ENCODE data around the gene SELENOW.
"Not testable (repeated sequence)": the region's sequence is repeated elsewhere in the genome, so short reads cannot be mapped to it uniquely, and the experiment has no call there.

SELENOW gene

DNA sequence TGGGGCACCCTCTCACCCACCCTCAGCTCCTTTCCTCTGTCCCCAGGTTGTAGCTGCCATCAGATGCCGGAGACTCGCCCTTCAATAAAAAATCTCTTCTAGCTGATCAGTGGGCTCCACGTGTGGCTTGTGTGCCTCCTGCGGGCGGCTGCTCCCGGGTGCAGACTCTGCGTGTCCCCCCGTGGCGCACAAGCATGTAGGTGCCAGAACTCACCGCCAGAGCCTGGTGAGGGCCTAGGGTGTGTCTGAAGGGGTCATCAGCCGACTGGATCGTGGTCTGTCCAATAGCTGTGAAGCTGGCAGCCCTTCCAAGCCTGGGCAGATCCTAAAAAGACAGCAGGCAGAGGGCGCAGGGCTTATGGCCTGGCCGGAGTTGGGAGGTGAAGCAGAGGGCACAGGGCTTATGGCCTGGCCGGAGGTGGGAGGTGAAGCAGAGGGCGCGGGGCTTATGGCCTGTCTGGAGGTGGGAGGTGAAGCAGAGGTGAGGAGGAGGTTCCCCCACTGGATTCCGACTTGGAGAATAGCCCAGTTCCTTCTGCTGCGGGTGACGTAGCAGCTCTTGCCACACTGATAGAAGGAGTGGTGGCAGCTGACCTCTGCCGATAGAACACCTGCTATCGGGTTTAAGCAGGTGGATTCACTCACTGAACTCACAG is 21.4 kb upstream of the SELENOW start:
- DNase-seq = no peak

DNA sequence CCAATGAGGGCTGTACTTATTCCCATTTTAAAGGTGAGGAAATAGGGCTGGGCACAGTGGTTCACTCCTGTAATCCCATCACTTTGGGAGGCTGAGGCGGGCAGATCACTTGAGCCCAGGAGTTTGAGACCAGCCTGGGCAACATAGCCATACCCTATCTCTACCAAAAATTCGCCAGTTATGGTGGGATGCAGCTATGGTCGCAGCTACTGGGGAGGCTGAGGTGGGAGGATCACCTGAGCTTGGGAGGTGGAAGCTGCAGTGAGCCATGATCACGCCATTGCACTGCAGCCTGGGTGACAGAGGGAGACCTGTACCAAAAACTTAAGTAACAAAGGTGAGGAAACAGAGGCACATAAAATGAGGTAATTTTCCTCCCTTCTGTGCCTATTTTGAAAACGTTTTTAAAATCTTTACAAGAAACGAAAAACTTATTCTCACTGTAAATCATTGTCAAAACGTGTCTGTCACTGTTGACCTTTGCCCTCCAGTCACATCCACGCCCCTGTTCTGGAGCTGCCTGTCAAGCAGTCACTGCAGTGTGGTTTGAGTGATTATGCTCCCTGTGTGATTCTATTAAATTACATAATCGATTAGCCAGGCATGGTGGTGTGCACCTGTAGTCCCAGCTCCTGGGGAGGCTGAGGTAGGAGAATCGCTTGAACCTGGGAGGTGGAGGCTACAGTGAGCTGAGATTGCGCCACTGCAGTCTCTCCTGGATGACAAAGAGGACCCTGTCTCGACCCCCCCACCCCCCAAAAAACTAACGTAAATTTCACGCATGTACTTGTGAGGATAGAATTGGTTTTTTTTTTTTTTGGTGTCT is 20.7 kb upstream of the SELENOW start:
- DNase-seq = no peak

DNA sequence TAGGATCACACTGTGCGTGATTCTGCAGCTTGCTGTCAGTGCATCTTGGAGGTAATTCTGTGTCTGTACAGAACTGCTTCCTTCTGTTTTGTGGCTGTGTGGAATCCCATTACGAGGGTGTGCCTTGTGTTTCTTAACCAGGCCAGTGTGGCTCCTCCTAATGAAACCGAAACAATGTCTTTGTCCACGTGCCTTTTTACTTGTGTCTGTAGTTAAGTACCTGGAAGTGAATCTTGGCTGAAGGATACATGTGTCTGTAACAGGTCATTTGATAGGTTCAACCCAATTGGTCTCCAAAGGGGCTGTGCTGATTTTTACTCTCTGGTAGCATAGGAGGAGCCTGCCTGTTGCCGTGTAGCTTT is 20.1 kb upstream of the SELENOW start:
- no peak for DNase-seq

GRCh38 chr19:47760632-47760999 is 17.9 kb upstream of the SELENOW start:
- no peak for DNase-seq

DNA sequence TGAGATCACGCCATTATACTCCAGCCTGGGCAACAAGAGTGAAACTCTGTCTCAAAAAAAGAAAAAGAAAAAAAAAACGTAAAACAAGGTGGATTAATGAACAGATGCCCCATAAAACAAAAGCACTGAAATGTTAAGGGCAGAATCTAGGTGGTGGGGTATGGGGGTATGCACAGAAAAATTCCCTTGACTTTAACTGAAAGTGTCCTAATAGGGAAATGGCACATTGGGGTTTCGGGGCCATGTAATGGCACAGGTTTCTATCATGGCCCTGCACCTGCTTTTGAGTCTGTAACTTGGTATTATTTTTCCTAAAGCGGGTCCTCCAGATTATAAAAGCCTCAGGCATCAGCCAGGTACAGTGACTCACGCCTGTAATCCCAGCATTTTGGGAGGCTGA is 16.9 kb upstream of the SELENOW start:
- no peak for DNase-seq

DNA sequence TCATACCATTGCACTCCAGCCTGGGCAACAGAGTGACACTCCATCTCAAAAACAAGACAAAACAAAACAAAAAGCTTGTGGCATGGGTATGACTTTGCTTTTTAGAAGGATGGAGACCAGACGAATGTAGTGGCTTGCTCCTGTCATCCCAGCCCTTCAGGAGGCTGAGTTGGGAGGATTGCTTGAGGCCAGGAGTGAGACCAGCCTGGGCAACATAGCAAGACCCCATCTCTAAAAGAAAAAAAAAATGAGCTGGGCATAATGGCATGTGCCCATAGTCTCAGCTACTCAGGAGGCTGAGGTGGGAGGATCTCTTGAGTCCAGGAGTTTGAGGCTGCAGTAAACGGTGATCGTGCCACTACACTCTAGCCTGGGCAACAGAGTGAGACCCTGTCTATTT is 16.4 kb upstream of the SELENOW start:
- DNase-seq = no peak

DNA sequence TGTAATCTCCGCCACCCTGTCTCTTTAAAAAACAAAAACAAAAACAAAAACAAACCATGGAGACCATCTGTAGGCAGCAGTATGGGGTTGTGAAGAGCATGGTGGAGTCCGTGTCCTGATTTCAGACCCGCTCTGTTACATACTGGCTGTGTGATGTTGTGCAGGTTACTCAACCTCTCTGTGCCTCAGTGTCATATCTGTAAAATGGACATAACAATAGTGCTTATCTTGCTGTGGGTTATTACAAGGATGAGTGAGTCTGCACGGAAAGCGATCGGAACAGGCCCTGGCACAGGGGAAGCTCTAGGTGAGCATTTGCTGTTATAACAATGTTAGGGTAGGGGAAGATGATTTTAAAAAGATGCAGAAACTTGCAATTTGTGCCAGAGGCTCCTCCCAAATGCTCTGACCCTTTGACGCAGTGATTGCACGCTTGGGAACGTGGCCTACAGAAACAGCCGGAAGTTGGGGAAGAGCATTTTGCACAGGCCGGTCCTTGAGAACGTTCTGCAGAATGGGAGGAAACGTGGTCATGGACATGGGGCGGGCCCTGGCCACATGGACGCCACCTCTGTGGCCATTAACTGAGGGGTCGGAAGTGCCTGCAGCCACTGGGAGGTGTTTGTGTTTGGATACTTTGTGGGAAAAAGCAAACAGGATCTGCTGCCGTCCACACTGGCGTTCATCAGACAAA is 15.7 kb upstream of the SELENOW start:
- peak; percentile 45 for DNase-seq

DNA sequence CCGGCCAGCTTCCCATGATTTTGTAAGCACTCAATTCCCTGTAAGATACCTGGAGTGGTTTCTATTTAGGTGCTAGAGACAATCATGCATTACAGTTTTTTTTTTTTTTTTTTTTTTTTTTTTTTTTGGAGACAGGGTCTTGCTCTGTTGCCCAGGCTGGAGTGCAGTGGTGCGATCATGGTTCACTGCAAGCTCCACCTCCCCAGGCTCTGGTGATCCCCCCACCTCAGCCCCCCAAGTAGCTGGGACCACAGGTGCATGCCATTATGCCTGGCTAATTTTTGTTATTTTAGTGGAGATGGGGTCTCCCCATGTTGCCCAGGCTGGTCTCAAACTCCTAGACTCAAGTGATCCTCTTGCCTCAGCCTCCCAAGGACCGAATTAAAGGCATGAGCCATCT is 13.8 kb upstream of the SELENOW start:
- not testable (repeated sequence) for DNase-seq

DNA sequence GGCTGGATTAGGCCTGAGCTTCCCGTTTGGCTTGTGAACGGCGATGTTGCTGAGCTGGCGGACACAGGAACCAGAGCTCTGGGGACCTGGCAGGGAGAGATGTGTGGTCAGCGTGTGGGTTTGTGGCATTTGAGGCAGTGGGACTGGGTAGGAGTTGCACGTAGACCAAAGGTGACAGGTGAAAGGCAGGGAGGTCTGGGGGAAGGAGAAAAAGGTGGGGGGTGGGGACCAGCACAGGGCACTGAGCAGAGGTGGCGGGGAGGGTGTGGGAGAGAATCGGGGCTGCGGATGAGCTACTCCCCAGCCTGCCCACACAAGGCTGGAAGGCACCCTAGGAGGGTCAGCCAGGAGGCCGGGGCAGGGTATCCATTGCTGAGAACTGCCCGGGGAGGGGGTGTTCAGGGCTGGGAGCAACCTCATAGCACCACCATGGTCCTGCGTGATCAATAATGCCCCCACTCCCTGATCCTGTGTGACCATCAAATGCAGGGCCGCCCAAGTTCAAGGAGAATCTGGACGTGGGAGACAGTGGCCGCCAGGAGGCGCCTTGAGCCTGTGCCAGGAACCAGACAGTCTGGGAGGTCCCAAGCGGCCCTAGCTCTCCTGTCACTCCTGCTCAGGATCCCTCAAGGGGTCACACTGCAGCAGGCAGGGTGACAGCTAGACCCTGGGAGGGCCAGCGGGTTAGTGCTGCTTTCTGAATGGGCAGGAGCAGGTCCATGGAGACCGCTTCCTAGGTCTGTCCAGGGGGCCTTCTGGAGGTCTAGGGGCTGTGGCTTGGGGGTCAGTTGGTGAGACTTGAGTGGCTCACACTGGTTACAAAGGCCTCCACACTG is 12.8 kb upstream of the SELENOW start:
- DNase-seq = peak; percentile 71

DNA sequence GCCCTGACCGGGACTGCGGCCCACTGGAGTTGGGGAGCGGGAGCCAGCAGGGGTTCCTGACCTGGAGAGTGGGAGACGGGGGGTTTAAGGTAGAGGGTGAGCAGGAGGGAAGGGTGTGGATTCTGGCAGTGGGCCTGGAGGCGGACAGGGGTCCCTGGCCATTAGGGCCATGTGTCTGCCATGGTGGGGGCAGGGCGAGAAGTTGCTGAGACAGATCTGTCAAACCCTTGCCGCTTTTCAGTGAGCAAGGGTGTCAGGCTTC is 12.2 kb upstream of the SELENOW start:
- DNase-seq = no peak

GRCh38 chr19:47766670-47767069 is 11.8 kb upstream of the SELENOW start:
- DNase-seq = no peak

- DNase-seq = no peak
Observed at GRCh38 chr19:47767349-47767748, 11.2 kb upstream of the SELENOW start.

- DNase-seq = no peak
Observed at GRCh38 chr19:47768604-47769003, 9.9 kb upstream of the SELENOW start.

- no peak for DNase-seq
Observed at GRCh38 chr19:47769534-47769933, 9.0 kb upstream of the SELENOW start.

- not testable (repeated sequence) for DNase-seq
Observed at GRCh38 chr19:47771291-47771690, 7.2 kb upstream of the SELENOW start.

- DNase-seq = no peak
Observed at GRCh38 chr19:47776568-47776967, 1.9 kb upstream of the SELENOW start.

GRCh38 chr19:47777245-47778048 is 1.1 kb upstream of the SELENOW start:
- DNase-seq = not testable (repeated sequence)

DNA sequence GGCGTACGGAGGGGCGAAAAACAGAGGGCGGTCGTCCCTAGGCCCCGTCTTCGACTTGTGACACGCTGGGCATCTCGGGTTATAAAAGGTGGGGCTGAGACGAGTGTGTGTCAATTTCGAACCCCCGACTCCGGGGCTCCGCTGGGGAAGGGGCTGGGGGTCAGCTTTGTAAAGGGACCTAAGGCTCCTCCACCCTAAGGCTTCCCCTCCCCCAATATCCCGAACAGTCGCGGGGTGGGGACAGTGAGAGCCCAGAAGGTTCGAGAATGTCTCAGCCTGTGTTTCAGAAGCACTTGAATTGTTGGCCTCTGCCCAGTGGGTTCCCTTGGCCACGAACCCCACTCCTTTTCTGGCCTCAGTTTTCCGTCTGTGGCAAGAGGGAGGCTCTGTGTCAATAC is 450 bp downstream of the SELENOW start:
- DNase-seq = peak; percentile 40

- DNase-seq = peak; percentile 50
Observed at GRCh38 chr19:47779524-47780214, 1.2 kb downstream of the SELENOW start.

GRCh38 chr19:47780215-47780551 is 1.7 kb downstream of the SELENOW start:
- DNase-seq = no peak

DNA sequence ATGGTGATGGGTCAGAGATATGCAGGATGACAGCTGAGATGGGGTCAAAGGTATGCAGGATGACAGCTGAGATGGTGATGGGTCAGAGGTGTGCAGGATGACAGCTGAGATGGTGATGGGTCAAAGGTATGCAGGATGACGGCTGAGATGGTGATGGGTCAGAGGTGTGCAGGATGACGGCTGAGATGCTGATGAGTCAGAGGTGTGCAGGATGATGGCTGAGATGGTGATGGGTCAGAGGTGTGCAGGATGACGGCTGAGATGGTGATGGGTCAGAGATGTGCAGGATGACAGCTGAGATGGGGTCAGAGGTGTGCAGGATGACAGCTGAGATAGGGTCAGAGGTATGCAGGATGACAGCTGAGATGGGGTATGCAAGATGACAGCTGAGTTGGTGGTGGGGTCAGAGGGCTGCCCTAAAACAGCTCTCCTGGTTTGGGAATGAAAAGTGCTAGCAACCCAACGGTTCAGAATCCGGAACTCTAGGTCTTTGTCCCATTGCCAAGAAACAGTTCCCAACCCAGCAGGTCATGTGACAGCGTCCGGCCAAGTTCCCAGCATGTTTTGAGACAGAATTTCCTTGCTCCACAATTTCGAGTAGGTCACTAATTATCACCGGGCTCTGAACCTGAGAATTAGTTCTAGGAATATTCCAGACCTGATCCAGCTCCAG is 3.2 kb downstream of the SELENOW start:
- DNase-seq = no peak

Data from right hindlimb (tissue), 1 donor.